Smooth muscle cell (in vitro differentiated cells): ENCODE measurements around the gene C20orf96. TPM values are rescaled to one million over a fixed set of nuclear protein-coding genes. Genes with fewer than 3 reads are reported as not detected.
A peak's percentile ranks its signal among the peaks of the same experiment; 100 is the strongest.

Source experiments
- DNase-seq: peaks from one replicate; lab custom pipeline; 2025; ENCODE audit not compliant: unreplicated experiment; lab: John Stamatoyannopoulos, UW
- H2AFZ ChIP-seq: fragments of 200-600 bp; sonication (generic); 2 replicates; pipeline ENCODE4 v1.6.0; 2016; ENCODE audit warnings: antibody characterized with exemption, low read depth, mild to moderate bottlenecking
- H3F3A ChIP-seq: fragments of 200-600 bp; sonication (generic); 2 replicates; pipeline ENCODE4 v1.6.0; 2017; ENCODE audit warnings: antibody characterized with exemption, low read depth
- H3K27ac ChIP-seq: fragments of 200-600 bp; sonication (generic); 2 replicates; pipeline ENCODE4 v1.5.1; 2016; ENCODE audit warnings: low read depth, mild to moderate bottlenecking
- H3K27me3 ChIP-seq: fragments of 200-600 bp; sonication (generic); 2 replicates; pipeline ENCODE4 v1.6.1; 2016; ENCODE audit warnings: low read depth, mild to moderate bottlenecking
- H3K36me3 ChIP-seq: fragments of 200-600 bp; sonication (generic); 2 replicates; pipeline ENCODE4 v1.5.1; 2016; ENCODE audit warnings: low read depth
- H3K4me1 ChIP-seq: fragments of 200-600 bp; sonication (generic); 2 replicates; pipeline ENCODE4 v1.5.1; 2016; ENCODE audit warnings: low read depth
- H3K4me2 ChIP-seq: fragments of 200-600 bp; sonication (generic); 2 replicates; pipeline ENCODE4 v1.6.0; 2016; ENCODE audit warnings: mild to moderate bottlenecking
- H3K4me3 ChIP-seq: fragments of 200-600 bp; sonication (generic); 2 replicates; pipeline ENCODE4 v1.5.1; 2016; ENCODE audit warnings: mild to moderate bottlenecking
- H3K79me2 ChIP-seq: fragments of 200-600 bp; sonication (generic); 2 replicates; pipeline ENCODE4 v1.6.0; 2016; ENCODE audit warnings: low read depth, mild to moderate bottlenecking
- H3K9ac ChIP-seq: fragments of 200-600 bp; sonication (generic); 2 replicates; pipeline ENCODE4 v1.6.0; 2016; ENCODE audit warnings: low read depth
- H3K9me3 ChIP-seq: fragments of 200-600 bp; sonication (generic); replicated peaks from 2 replicates; pipeline ENCODE4 v1.5.1; 2016; ENCODE audit warnings: low read depth
- H4K20me1 ChIP-seq: fragments of 200-600 bp; sonication (generic); 2 replicates; pipeline ENCODE4 v1.6.0; 2016; ENCODE audit warnings: low read depth
- CTCF ChIP-seq: fragments of 200-600 bp; sonication (generic); IDR thresholded peaks from 2 replicates; pipeline ENCODE4 v1.5.1; 2017; ENCODE audit warnings: borderline replicate concordance, mild to moderate bottlenecking, antibody characterized with exemption; ENCODE audit not compliant: insufficient read depth, poor library complexity, severe bottlenecking
- WGBS: methylation state at CpG from one replicate; pipeline ENCODE4 v1.1.7; 2016; ENCODE audit warnings: low lambda C conversion rate; 5-methylcytosine and 5-hydroxymethylcytosine counted together
- polyA plus RNA-seq: library from polyadenylated mRNA; unstranded; fragments of >200 nt; fragmentation: Nextera tagmentation; extraction: Ambion mirVana; gene quantifications from 2 replicates; pipeline ENCODE4 v1.2.1, GENCODE V29; 2016
- total RNA-seq: library from RNA; depleted of rRNA; stranded (reverse); fragments of >200 nt; gene quantifications from 2 replicates; pipeline ENCODE4 v1.2.3, GENCODE V29; 2014

The C20orf96 gene
- total and polyA plus RNA-seq, 2 experiments from 2014 or later: 2.8 to 11.2 TPM

- Histone ChIP-seq H2AFZ (peak overlapping the region; percentile 71), H4K20me1 (no peaks in the 10 kb centered on the region), H3K27ac (peak overlapping the region; percentile 99), H3K9ac (peak overlapping the region; percentile 98), H3K9me3 (no peaks in the 10 kb centered on the region), H3K4me2 (peak overlapping the region; percentile 90), H3K4me1 (peaks cover 19% of the 10 kb centered on the region), H3K27me3 (no peaks in the 10 kb centered on the region), H3K79me2 (no peaks in the 10 kb centered on the region), H3K36me3 (no peaks in the 10 kb centered on the region), H3K4me3 (peak overlapping the region; percentile 59), H3F3A (peaks cover 7% of the 10 kb centered on the region)
- 2% methylated on average over 28 of the region's 31 CpGs for WGBS
- DNase-seq: peak; percentile 90
- no peak for TF ChIP-seq CTCF
Observed at GRCh38 chr20:309841-310644, 19.5 kb upstream of the C20orf96 start.

GRCh38 chr20:309306-309840 is 18.8 kb upstream of the C20orf96 start:
- peak overlapping the region; percentile 98 for H3K9ac ChIP-seq
- WGBS: 5% methylated on average over 6 of the region's 6 CpGs
- no peaks in the 10 kb centered on the region for H3K27me3 ChIP-seq
- no peak for DNase-seq
- H3K4me2 ChIP-seq: peak overlapping the region; percentile 90
- peak overlapping the region; percentile 71 for H2AFZ ChIP-seq
- no peak for TF ChIP-seq CTCF
- peaks cover 7% of the 10 kb centered on the region for H3F3A ChIP-seq
- peak overlapping the region; percentile 99 for H3K27ac ChIP-seq
- H3K4me1 ChIP-seq: peaks cover 19% of the 10 kb centered on the region
- H4K20me1 ChIP-seq: no peaks in the 10 kb centered on the region
- H3K79me2 ChIP-seq: no peaks in the 10 kb centered on the region
- H3K4me3 ChIP-seq: peak overlapping the region; percentile 59
- H3K36me3 ChIP-seq: no peaks in the 10 kb centered on the region
- H3K9me3 ChIP-seq: no peaks in the 10 kb centered on the region

- Histone ChIP-seq H3K27me3 (no peaks in the 10 kb centered on the region), H3K9me3 (no peaks in the 10 kb centered on the region), H3K4me1 (peaks cover 19% of the 10 kb centered on the region), H3K27ac (peak overlapping the region; percentile 99), H3K4me3 (no peak overlapping the region), H3K79me2 (peaks cover under 1% of the 10 kb centered on the region), H3F3A (peaks cover 7% of the 10 kb centered on the region), H2AFZ (no peak overlapping the region), H3K36me3 (no peaks in the 10 kb centered on the region), H3K4me2 (no peak overlapping the region), H3K9ac (no peak overlapping the region), H4K20me1 (no peaks in the 10 kb centered on the region)
- 69% methylated on average over 7 of the region's 7 CpGs for WGBS
- TF ChIP-seq CTCF: no peak
- no peak for DNase-seq
Observed at GRCh38 chr20:308427-309038, 18.0 kb upstream of the C20orf96 start.
